HG03460 (cell line): ENCODE data around the gene SH3BGR.

Experiments
- ATAC-seq: cut with Tn5 transposase; IDR thresholded peaks from one replicate; pipeline ENCODE4 v1.9.1; 2021; ENCODE audit not compliant: unreplicated experiment

Gene SH3BGR

DNA sequence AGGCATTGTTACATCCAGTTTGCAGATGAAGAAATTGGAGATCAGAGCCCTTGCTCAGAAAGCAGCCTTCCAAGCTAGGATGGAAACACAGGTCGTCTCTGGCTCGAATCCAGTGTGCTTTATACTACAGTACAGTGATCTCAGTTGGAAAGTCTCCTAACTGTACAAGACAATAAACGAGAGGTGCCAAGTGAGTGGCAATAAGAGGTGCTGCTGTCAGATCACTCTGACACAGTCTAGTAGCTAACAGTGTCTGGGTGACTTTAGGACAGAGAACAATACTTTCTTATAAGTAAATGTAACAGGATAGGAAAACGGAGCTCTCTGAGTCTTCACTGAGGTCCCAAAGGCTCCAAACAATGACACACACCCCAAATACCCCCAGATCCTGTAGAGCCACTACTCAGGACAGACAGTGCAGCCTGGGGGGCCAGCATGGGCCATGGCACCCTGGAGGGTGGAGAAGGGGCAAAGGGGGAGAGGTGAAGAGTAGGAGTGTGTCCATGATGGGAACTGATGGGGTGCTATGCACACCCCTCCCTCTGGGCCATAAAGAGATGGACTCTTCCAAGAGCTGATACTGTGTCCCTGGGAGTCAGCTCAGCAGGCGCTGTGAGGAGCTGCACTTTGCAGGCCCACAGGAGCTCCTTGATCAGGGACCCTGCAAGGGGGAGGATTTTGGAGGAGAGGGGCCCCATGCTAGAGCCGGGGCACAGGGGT, 3.3 kb downstream of the SH3BGR start:
- ATAC-seq, result no peak

DNA sequence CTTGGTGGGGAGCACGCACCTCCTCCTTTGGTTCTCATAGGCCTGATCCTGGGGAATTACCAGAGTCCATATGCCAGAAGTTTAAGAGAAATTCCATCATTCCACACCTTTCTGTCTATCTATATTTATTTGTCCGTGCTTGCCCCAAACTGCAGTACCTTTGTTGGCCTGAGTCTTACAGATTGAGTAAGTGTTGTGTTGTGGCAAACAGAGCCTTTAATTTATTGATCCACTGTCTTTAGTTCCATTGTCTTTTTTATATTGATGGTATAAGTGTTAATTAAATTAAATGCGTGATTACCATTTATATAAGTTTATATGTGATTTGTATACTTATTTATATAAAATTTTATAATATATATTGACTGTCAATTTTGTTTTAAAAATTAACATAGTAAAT, 4.9 kb downstream of the SH3BGR start:
- ATAC-seq, result no peak

DNA sequence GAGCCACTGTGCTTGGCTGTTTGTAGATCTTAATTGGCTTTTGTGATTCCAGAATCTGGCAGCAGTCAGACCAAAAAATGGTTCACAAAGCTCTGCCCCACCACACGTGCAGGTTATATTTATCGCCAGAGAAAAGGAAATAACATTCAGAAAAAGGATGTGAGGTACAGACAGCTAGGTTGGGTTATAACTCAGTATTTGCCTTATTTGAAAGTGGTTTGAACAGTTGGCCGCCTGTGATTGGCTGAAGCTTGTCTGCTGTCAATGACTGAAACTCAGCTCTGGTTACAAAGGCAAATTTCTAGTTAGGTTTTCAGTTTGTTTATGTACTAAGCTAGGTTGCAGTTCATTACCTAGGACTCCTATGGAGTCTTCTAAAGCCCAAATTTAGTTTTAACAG, 9.6 kb downstream of the SH3BGR start:
- no peak for ATAC-seq

DNA sequence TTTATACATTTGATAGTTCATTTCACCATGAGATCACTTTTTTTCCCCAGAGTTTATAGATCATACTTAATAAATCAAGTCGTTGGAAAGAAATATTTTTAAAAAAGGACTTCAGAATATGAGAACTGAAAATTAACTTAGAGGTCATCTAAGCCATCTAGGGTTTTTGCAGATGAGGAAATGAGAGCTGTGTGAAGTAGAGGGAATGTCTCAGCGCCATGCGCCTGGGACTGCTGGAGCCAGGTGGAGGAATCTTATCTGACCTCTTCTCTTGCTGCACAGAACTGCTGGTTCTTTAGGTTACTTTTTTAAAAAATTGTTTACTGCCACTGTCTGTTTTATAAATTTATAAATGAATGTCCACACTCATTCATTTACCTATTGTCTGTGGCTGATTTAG, 11.5 kb downstream of the SH3BGR start:
- no peak for ATAC-seq

DNA sequence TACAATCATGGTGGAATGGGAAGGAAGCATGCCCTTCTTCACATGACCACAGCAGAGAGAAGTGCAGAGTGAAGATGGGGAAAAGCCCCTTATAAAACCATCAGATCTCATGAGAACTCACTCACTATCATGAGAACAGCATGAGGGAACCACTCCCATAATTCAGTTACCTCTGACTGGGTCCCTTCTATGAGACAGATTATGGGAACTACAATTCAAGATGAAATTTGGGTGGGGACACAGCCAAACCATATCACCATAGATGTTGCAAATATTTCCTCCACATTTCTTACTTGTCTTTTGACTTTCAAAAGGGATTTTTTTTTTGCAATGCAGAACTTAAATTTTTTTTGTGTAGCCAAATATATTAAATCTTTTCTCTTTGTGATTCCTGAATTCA, 14.8 kb downstream of the SH3BGR start:
- ATAC-seq, result no peak

DNA sequence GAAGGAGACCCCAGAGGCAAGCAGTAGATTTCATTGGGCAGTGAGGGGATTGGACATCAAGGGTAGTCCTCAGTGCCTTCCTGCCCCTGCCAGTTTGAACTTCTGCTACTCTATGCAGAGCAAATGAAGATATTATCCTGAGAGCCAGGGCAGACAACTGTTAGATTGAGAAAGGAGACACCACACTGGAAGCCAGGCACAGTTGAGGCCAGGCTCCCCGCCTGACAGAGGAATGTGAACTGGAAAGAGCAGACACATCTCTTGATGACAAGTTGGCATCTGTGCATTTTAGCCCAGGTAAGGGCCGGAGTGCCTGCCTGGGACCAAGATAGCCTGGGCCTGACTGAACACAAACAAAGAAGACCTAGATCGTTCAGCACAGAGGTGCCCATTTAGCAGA, 16.0 kb downstream of the SH3BGR start:
- no peak for ATAC-seq

DNA sequence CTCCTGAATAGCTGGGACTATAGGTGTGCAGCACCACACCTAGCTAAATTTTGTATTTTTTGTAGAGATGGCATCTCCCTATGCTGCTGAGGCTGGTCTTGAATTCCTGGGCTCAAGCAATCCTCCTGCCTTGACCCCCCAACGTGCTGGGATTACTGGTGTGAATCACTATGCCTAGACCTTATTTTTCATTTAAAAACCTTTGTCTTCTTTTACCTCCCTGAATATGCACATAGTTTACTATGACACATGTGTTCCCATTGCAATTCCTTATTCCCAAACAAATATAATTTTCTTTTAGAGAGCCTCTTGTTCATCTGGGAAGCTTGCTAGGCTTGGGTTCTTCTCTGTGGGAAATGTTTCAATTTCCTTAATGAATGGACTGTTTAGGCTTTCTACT, 16.8 kb downstream of the SH3BGR start:
- ATAC-seq, result no peak

DNA sequence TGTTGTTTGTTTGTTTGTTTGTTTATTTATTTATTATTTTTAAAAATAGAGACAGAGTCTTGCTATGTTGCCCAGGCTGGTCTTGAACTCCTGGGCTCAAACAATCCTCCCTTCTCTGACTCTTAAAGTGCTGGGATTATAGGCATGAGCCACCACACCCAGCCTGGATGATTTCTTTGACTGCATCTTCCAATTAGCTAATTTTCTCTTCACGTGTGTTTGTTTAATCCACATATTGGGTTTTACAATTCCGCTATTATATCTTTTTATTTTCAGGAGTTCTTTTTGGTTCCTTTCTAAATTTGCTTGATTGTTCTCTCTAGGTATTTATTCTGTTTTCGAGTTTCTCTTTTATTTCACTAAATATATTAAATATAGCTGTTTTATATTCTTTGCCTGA, 19.8 kb downstream of the SH3BGR start:
- ATAC-seq, result no peak

DNA sequence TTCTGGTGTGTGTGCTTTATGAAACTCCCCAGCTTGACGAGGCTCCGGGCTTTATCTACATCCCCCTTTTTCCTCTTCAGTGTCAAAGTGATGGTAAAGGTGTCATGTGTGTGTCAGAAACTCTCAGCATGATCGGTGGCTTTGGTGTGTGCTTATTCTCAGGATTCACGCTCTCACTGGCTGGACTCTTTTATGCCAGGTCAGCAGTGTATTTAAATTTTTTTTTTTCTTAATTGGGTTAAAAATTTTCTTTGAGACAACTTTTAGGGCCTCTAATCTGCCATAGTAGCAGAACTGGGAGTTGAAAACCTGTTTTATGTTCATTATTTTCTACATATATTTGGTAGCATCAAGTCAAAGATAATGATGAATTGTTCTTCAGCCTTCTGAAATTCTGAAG, 21.0 kb downstream of the SH3BGR start:
- ATAC-seq, result no peak

DNA sequence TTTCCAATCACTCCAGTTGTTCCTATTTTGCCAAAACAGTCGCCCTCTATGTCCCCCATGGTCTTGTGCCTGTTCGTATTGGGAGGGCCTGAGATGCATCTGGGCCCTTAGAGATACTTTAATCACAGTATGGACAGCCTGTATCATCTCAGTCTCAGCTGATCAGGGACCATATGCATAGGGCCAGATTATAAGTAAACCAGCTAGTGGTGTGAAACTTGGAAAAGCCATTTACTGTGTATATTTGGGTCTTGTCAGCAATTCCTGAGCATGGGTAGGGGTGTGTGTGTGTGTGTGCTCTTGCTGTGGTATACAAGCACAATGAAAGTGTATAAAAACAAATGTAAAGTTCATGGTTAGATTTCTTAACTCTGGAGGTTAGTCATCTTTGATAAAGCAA, 22.8 kb downstream of the SH3BGR start:
- ATAC-seq, result no peak

DNA sequence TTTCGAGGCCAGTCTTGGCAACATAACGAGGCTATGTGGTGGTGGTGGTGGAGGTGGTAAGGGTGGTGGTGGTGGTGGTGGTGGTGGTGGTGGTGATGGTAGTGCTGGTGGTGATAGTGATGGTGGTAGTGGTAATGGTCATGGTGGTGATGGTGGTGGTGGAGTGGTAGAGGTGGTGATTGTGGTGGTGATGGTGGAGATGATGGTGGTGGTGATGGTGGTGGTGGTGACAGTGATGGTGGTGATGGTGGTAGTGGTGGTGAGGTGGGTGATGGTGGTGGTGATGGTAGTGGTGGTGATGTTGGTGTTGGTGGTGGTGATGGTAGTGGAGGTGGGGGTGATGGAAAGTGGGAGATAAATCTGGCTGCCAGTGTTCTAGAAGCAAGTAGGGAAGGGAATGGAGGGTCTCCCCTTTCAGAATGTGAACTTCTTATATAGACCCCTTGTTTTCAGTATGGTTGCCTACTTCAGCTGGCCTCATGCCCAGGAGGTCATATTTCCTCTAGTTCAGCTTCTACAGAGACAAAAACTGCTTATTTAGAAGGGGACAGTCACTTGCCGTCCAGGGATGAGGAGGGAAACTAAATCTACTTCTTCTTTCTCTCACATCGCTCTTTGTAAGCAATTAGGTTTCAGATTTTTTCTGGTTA, 27.5 kb downstream of the SH3BGR start:
- no peak for ATAC-seq

DNA sequence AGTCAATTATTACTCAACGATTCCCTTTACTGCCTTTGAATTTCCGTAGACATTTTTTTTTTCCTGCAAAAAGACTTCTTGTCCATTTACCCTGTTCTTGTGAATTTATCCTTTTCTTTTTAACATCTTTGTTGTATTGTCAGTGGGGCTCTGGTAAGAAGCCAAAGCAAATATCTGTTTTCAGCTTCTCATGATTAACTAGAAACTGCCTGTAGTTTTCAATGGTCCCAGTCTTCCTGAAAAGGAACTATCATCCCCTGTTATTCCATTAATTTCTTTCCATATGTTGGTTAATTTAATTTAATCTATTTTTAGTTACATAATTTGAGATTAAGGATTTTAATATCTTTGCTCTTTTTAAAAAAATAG, 28.0 kb downstream of the SH3BGR start:
- no peak for ATAC-seq

DNA sequence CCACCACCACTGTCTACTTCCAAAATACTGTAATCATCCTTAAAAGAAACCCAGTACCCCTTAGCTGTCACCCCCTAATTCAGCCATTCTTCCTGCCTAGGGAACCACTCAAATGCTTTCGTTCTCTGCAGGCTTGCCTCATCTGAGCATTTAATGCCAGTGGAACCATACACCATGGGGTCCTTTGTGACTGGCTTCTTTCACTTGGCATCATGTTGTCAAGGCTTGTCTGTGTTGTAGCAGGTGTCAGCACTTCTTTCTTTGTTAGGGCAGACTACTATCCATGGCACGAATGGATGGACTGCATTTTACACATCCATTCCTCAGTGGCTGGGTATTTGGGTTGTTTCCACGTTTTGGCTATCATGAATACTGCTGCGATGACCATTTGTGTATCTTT, 28.5 kb downstream of the SH3BGR start:
- ATAC-seq, result no peak

DNA sequence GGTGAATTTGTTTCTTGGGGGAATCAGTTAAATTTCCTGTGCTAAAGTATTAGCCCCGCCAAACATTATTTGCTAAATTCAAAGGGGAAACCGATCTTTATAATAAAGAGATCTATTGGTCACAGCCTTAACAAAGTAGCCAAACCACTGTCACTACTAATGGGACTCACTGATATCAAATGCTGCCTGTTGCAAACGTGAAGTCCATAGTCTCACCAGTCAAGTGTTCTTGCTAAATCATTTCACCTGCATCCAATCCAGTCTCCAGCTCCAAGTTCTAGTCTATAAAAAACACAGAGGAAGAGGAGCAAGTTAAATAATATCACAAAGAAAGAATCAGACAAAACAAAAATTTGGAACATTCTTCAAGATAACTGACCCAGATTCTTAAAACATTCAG, 30.1 kb downstream of the SH3BGR start:
- no peak for ATAC-seq

DNA sequence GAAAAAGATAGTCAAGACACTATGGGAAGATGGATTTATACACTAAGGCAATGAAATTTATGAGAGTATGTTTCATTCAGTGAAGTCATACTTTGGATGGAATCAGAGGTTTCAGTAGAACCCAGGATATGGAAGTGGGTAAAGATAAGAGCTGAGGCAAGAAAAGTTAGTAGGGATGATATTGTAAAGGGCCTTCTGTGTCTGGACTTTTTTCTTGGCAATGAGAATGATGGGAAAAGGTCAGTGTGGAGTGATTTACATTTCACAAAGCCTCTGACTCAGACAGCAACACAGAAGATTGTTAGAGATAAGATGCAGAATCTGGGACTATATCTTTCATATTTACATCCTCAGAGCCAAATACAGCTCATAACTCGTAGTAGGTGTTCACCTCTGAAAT, 32.1 kb downstream of the SH3BGR start:
- no peak for ATAC-seq

DNA sequence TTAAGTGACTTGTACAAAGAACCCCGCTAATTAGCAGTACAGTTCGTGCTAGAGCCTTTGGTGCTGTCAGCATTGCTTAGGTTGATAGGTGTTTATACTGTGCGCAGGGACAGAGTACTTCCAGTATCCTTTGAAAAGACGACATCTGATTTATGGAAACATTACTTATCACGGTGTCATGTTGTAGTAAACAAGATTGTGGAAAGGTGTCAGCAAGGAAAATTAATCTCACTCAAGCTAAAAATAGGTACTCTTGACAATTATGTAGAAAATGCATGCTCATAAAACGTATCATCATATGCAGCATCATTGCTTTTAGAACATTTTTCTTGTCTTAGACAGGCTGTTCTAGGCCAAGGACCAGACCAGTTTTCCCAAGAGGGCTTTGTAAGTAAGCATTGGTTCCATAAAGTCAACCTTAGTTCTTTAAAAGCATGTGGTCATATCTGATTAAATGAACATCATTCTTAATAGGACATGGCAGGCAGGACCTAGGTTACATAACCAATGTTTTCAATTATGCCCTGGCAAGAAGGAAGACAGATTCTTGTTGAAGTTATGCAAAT, 33.0 kb downstream of the SH3BGR start:
- no peak for ATAC-seq

DNA sequence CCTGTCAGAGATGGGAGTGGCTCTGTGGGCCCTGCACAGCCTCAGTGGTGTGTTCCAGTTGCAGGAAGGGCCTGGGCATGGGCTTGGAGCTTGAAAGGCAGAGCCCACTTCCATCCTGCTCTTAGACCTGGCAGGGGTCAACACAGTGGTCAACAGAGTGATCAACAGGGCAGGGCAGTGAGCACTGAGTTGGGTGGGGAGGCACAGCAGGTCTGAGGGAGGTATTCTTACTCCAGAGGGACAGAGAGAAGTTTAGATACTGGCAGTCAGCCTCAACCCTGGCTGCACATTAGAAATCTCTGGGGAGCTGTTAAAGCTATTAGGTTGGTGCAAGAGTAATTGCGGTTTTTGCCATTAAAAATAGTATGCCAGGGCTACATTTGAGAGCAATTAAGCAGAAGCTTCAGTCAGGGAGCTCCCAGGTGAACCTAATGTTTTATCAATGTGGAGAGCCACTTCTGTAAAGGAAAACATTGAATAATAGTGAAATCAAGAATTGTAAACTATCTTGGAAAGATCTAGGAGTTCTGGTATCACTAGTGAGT, 37.7 kb downstream of the SH3BGR start:
- ATAC-seq, result no peak

DNA sequence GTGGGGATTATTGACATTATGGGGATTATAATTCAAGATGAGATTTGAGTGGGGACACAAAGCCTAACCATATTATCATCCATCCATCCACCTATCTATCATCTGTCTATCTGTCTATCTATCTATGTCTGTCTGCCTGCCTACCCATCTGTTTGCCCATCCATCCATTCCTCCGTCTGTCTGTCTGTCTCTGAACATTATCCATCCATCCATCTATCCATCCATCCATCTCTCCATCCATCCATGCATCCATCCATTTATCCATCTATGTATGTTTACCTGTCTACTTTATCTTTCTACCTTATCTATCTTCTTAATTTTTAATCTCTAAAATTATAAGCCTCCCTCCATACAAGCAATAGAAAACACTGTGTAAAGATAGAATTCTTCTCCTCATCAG, 47.4 kb downstream of the SH3BGR start:
- no peak for ATAC-seq

DNA sequence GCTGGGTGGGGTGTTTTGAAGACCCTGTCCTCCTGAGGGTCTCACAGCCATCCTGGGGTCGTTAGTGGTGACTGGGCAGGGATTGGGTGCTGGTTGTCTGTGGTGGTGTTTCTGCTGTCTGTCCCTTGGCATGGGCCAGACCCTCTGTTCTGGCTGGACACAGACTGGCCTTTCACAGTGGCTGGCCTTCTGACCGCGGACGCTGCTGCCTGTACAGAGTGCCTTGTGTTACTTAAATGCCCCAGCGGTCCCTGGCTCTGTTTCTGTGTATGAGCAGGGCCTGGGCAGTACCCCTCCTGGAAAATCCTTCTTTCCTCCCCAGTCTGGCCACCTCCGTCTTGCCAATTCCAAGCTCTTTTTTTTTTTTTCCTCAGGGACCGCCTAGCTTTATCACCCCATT, 50.9 kb downstream of the SH3BGR start:
- ATAC-seq, result no peak

DNA sequence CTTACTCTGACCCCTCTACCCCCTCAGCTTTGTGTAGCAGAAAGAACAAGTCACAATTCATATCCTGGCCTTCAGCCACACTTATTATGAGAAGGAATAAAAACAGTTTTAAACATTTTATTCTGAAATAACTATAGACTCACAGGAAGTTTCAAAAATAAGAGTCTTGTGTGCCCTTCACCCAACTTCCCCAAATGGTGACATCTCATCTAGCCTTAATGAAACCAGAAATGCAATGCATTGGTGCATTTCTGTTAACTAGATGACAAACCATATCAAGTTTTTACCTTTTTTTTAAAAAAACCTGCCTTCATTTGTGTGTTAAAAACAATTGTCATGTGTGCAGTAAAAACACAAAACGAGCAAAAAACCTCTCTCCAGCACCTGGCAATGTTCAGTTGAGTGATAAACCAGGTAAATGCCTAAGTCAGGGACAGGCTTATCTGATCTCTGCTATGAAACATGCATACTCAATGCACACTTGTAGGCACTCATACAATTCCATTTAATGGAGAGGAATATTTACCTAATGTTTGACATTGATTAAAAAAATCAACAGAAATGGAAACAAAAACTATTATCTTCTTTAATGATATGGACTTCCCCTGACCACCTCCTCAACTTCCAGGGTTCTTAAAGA, 51.5 kb downstream of the SH3BGR start:
- ATAC-seq, result no peak

DNA sequence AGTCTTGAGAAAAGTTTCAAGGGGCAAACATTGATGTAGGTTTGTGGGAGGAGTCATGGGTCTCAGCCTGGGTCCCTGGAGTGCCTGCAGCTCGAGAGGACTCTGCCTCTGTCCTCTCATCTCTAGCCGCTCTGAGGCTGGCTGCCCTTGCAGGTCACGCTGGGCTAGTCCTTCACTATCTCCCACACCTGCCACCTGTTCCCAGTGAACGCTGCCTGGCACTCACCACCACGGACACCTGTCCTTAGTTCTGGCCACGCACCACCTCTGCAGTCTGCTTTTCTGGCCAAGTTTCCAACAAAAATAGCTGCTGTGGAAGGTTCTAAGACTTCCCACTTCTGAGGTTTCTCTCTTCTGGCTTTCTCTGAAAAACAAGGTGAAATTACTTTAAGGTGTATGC, 52.5 kb downstream of the SH3BGR start:
- ATAC-seq, result no peak

DNA sequence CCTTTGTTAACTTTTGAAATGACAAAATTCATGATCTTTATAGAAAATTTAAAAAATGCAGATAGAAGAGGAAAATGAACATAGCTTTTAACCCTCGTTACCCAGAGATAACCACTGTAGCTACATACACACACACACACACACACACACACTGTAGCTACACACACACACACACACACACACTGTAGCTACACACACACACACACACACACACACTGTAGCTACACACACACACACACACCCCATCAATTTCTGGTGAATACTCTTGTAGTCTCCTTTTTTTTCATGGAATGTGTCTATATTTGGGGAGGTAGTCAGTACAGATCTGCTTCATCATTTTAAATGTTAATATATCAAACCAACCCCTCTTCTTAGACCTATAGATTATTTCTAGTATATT, 58.5 kb downstream of the SH3BGR start:
- no peak for ATAC-seq
